A549 (cell line): Measurements from ENCODE around the gene ADH1A. TPM values are rescaled to one million over a fixed set of nuclear protein-coding genes. Genes with fewer than 3 reads are reported as not detected.

Experiments used
- ATAC-seq, 2 experiments: fragments of 200-7000 bp in 1 of 2; fragments of >200 bp in 1 of 2; cut with Nextera tagmentation in 1 of 2; cut with Tn5 transposase in 1 of 2; 3 replicates each; pipeline versions ENCODE4 v1.8.0 to v1.9.1; 2018 to 2020; ENCODE audit warnings: mild to moderate bottlenecking in 1 of 2, moderate library complexity in 1 of 2
- CTCF ChIA-PET: fragments of 300-600 bp; sonication (Branson Sonifier 250); formaldehyde crosslinking; extraction: SDS; loops from one replicate; lab custom pipeline; 2021; ENCODE audit warnings: antibody characterized with exemption, inconsistent platforms; lab: Yijun Ruan, JAX
- POLR2A ChIA-PET: fragments of 350-600 bp; formaldehyde crosslinking; extraction: SDS; loops from one replicate; lab custom pipeline; 2021; ENCODE audit warnings: antibody characterized with exemption, inconsistent platforms; lab: Yijun Ruan, JAX
- DNase-seq, 2 experiments: peaks; one replicate each; pipeline versions ENCODE4 v3.0.0 to v3.0.0-alpha.2; 2011 to 2016; ENCODE audit warnings: low read depth in 1 of 2, low spot score in 1 of 2
- FAIRE-seq: peaks from 2 replicates; lab custom pipeline; 2011; peaks lifted over from hg19 to GRCh38; lab: Jason Lieb, UNC
- H3K27ac ChIP-seq, 2 experiments: fragments of >200 bp; sonication (Bioruptor Twin); formaldehyde crosslinking; 3 replicates each; pipeline ENCODE4 v1.5.1; 2016 to 2017
- H3K4me1 ChIP-seq: fragments of >200 bp; sonication (Bioruptor Twin); formaldehyde crosslinking; 3 replicates; pipeline ENCODE4 v1.6.1; 2016
- H3K4me2 ChIP-seq: fragments of >200 bp; sonication (Bioruptor Twin); formaldehyde crosslinking; 3 replicates; pipeline ENCODE4 v1.6.1; 2016
- H3K4me3 ChIP-seq: fragments of >200 bp; sonication (Bioruptor Twin); formaldehyde crosslinking; 3 replicates; pipeline ENCODE4 v1.5.1; 2016
- H3K9me3 ChIP-seq: fragments of >200 bp; sonication (Bioruptor Twin); formaldehyde crosslinking; 3 replicates; pipeline ENCODE4 v1.6.1; 2016
- CBX2 ChIP-seq: fragments of 200-600 bp; sonication (generic); IDR thresholded peaks from 2 replicates; pipeline ENCODE4 v1.6.1; 2016; ENCODE audit warnings: low read depth, mild to moderate bottlenecking, borderline replicate concordance
- CEBPB ChIP-seq, 2 experiments: fragments of >200 bp in 1 of 2; sonication (Bioruptor Twin) in 1 of 2; formaldehyde crosslinking in 1 of 2; IDR thresholded peaks; 2 replicates each; pipeline ENCODE4 v1.6.1; 2012 to 2016
- CHD2 ChIP-seq: fragments of 150-350 bp; IDR thresholded peaks from 2 replicates; pipeline ENCODE4 v1.6.1; 2014; ENCODE audit warnings: low read length; ENCODE audit not compliant: partially characterized antibody
- CHD4 ChIP-seq: fragments of 200-600 bp; sonication (generic); IDR thresholded peaks from 2 replicates; pipeline ENCODE4 v1.6.1; 2016; ENCODE audit warnings: antibody characterized with exemption, mild to moderate bottlenecking, borderline replicate concordance
- CTCF ChIP-seq: fragments of >200 bp; sonication (Bioruptor Twin); formaldehyde crosslinking; IDR thresholded peaks from 3 replicates; pipeline ENCODE4 v1.5.1; 2016
- E2F6 ChIP-seq: IDR thresholded peaks from 2 replicates; pipeline ENCODE4 v1.6.1; 2012; ENCODE audit warnings: low read depth, borderline replicate concordance
- EP300 ChIP-seq, 2 experiments: fragments of >200 bp; sonication (Bioruptor Twin); formaldehyde crosslinking; IDR thresholded peaks; 2 replicates in 1 of 2; 3 replicates in 1 of 2; pipeline ENCODE4 v1.6.1; 2016 to 2017
- FOXS1 ChIP-seq: fragments of 250-450 bp; sonication (Bioruptor Pico); IDR thresholded peaks from 2 replicates; pipeline ENCODE4 v1.5.0; 2020; ENCODE audit warnings: mild to moderate bottlenecking, moderate library complexity
- HDAC2 ChIP-seq: fragments of 200-600 bp; sonication (generic); IDR thresholded peaks from 2 replicates; pipeline ENCODE4 v1.6.1; 2016
- HMGXB4 ChIP-seq: fragments of 250-450 bp; sonication (Bioruptor Pico); IDR thresholded peaks from 2 replicates; pipeline ENCODE4 v1.5.0; 2021; ENCODE audit warnings: mild to moderate bottlenecking, moderate library complexity, borderline replicate concordance
- HOXB13 ChIP-seq: fragments of 250-450 bp; sonication (Bioruptor Pico); IDR thresholded peaks from 2 replicates; pipeline ENCODE4 v1.5.0; 2020; ENCODE audit warnings: low read depth, mild to moderate bottlenecking, moderate library complexity
- JUN ChIP-seq, 2 experiments: fragments of >200 bp; sonication (Bioruptor Twin); formaldehyde crosslinking; IDR thresholded peaks; 2 replicates in 1 of 2; 3 replicates in 1 of 2; pipeline ENCODE4 v1.6.1; 2016 to 2017
- KDM1A ChIP-seq: fragments of 200-600 bp; sonication (generic); IDR thresholded peaks from 2 replicates; pipeline ENCODE4 v1.6.1; 2016; ENCODE audit warnings: low read depth, mild to moderate bottlenecking
- KDM5A ChIP-seq: fragments of 200-600 bp; sonication (generic); IDR thresholded peaks from 2 replicates; pipeline ENCODE4 v1.6.1; 2016; ENCODE audit warnings: antibody characterized with exemption, mild to moderate bottlenecking
- MAX ChIP-seq: IDR thresholded peaks from 2 replicates; pipeline ENCODE4 v1.6.1; 2012
- MAZ ChIP-seq: fragments of 150-350 bp; IDR thresholded peaks from 2 replicates; pipeline ENCODE4 v1.6.1; 2014; ENCODE audit warnings: antibody characterized with exemption, low read depth, low read length, borderline replicate concordance
- MYC ChIP-seq: IDR thresholded peaks from 2 replicates; pipeline ENCODE4 v1.6.1; 2012; ENCODE audit warnings: mild to moderate bottlenecking, inconsistent platforms, low read length, improper control_type of control experiment, borderline replicate concordance
- NPAS2 ChIP-seq: fragments of 250-450 bp; sonication (Bioruptor Pico); IDR thresholded peaks from 2 replicates; pipeline ENCODE4 v1.8.0; 2022; ENCODE audit warnings: mild to moderate bottlenecking, moderate library complexity, borderline replicate concordance
- POLR2A ChIP-seq: IDR thresholded peaks from 2 replicates; pipeline ENCODE4 v1.6.1; 2012; ENCODE audit warnings: mild to moderate bottlenecking, low read length
- RARB ChIP-seq: fragments of 250-450 bp; sonication (Bioruptor Pico); IDR thresholded peaks from 2 replicates; pipeline ENCODE4 v1.8.0; 2021; ENCODE audit warnings: mild to moderate bottlenecking, moderate library complexity
- RCOR1 ChIP-seq: fragments of 150-350 bp; IDR thresholded peaks from 2 replicates; pipeline ENCODE4 v1.6.1; 2014; ENCODE audit warnings: antibody characterized with exemption, low read length, low read depth
- REST ChIP-seq: fragments of 200-600 bp; sonication (generic); IDR thresholded peaks from 2 replicates; pipeline ENCODE4 v1.6.1; 2016; ENCODE audit warnings: antibody characterized with exemption, mild to moderate bottlenecking, moderate library complexity
- SMC3 ChIP-seq: fragments of >200 bp; sonication (Bioruptor Twin); formaldehyde crosslinking; IDR thresholded peaks from 3 replicates; pipeline ENCODE4 v1.6.1; 2018; ENCODE audit warnings: inconsistent platforms
- USF2 ChIP-seq: fragments of 450-650 bp; IDR thresholded peaks from 2 replicates; pipeline ENCODE4 v1.6.1; 2014; ENCODE audit warnings: antibody characterized with exemption
- ZNF302 ChIP-seq: fragments of 250-450 bp; sonication (Bioruptor Pico); IDR thresholded peaks from 2 replicates; pipeline ENCODE4 v1.9.0; 2021; ENCODE audit warnings: inconsistent platforms, mild to moderate bottlenecking, moderate library complexity
- ZSCAN20 ChIP-seq: fragments of 250-450 bp; sonication (Bioruptor Pico); IDR thresholded peaks from 2 replicates; pipeline ENCODE4 v1.8.0; 2022; ENCODE audit warnings: mild to moderate bottlenecking, moderate library complexity
- WGBS: methylation state at CpG from one replicate; pipeline ENCODE4 v1.1.6; 2017; ENCODE audit errors: missing lambda C conversion rate; 5-methylcytosine and 5-hydroxymethylcytosine counted together
- polyA plus RNA-seq, 4 experiments: library from polyadenylated mRNA; depleted of rRNA in 3 of 4; stranded (reverse); fragments of >200 nt; fragmentation: RNase III in 1 of 4; extraction: RNeasy Plus Mini Kit Qiagen cat#74134 plus additional on column Dnase treatment in 1 of 4; gene quantifications; 2 replicates in 3 of 4; 3 replicates in 1 of 4; pipeline ENCODE4 v1.2.3, GENCODE V29; 2011 to 2017

Gene ADH1A
- polyA plus RNA-seq, 2 of the 4 experiments (the other 2 are of a cell fraction) = not detected

- ChIA-PET CTCF (no interaction called here), POLR2A (no interaction called here)
- Histone ChIP-seq H3K4me2 (no peak overlapping the region), H3K4me1 (no peaks in the 10 kb centered on the region)
- no peak for ATAC-seq
- 6% methylated on average over 1 of the region's 1 CpG for WGBS
- TF ChIP-seq FOXS1 (CRISPR knock-in tag) (no peak), HDAC2 (no peak), KDM5A (no peak), E2F6 (no peak), CHD4 (no peak), RCOR1 (no peak), CTCF (no peak), ZSCAN20 (CRISPR knock-in tag) (no peak), POLR2A (no peak), MAZ (no peak), MYC (no peak), SMC3 (no peak), CBX2 (no peak), KDM1A (no peak), RARB (CRISPR knock-in tag) (no peak), REST (no peak), HOXB13 (CRISPR knock-in tag) (no peak), CHD2 (no peak), NPAS2 (no peak)
- TF ChIP-seq, all 56 proteins: peak for 0
- FAIRE-seq (no peak), DNase-seq (no peak)
- Histone ChIP-seq H3K9me3 (no peaks in the 10 kb centered on the region), H3K4me3 (no peak overlapping the region), H3K27ac (no peak overlapping the region)
Measured at GRCh38 chr4:99235955-99236354, 54.8 kb downstream of the ADH1A start.

GRCh38 chr4:99234331-99235010, 56.3 kb downstream of the ADH1A start:
- WGBS = 33% methylated on average over 2 of the region's 2 CpGs
- DNase-seq (no peak), ATAC-seq (no peak), FAIRE-seq (no peak)
- H3K4me3 ChIP-seq = no peak overlapping the region
- ChIA-PET CTCF (no interaction called here), POLR2A (no interaction called here)
- no peaks in the 10 kb centered on the region for H3K9me3 ChIP-seq
- no peaks in the 10 kb centered on the region for H3K4me1 ChIP-seq
- no peak overlapping the region for H3K27ac ChIP-seq
- H3K4me2 ChIP-seq = no peak overlapping the region
- no peak for TF ChIP-seq MAX
- no peak for TF ChIP-seq CEBPB (IDR thresholded peaks at IDR 0.05)
- TF ChIP-seq ZNF302 = no peak
- TF ChIP-seq CHD2 = no peak
- TF ChIP-seq NPAS2 = no peak
- TF ChIP-seq EP300 (IDR thresholded peaks at IDR 0.05) = no peak
- TF ChIP-seq POLR2A = no peak
- no peak for TF ChIP-seq USF2
- no peak for TF ChIP-seq CTCF
- no peak for TF ChIP-seq JUN (IDR thresholded peaks at IDR 0.05)
- TF ChIP-seq HMGXB4 (CRISPR knock-in tag) = no peak
